ENCODE results near the gene EYA3. TPM values are rescaled to one million over a fixed set of nuclear protein-coding genes. Genes with fewer than 3 reads are reported as not detected.

Gene EYA3
- total and polyA plus RNA-seq, 2 of the 4 experiments (the other 2 are of a cell fraction): 9.1 to 17.6 TPM

GRCh38 chr1:27980216-27980845, 108.1 kb downstream of the EYA3 start:
- dilution Hi-C loops (cut with HindIII; ENCODE audit: low sequenced_read_pairs, unreplicated experiment): no loop called here
- Histone ChIP-seq H3K79me1 (ENCODE audit: low read depth in 1 of 2, low read length in 2 of 2) (no peaks in the 10 kb centered on the region), H3K18ac (ENCODE audit: low read depth, low read length) (no peak overlapping the region), H3K23ac (ENCODE audit: low read depth, low read length) (no peak overlapping the region), H3K9me1 (ENCODE audit: insufficient read depth, low read length) (no peaks in the 10 kb centered on the region), H3K27me3 (ENCODE audit: control insufficient read depth, insufficient read depth, low read length) (no peaks in the 10 kb centered on the region), H2BK120ac (ENCODE audit: low read depth, low read length) (no peak overlapping the region), H2AK5ac (ENCODE audit: low read depth, low read length) (no peak overlapping the region), H3K9ac (ENCODE audit: low read depth, low read length) (no peak overlapping the region), H3K56ac (ENCODE audit: extremely low read depth, insufficient read depth, low read length) (no peak overlapping the region), H2BK15ac (ENCODE audit: low read depth, low read length) (no peak overlapping the region), H4K5ac (ENCODE audit: low read depth, low read length) (no peak overlapping the region), H3K4ac (ENCODE audit: low read depth, low read length) (no peak overlapping the region), H2AK9ac (replicated peaks; ENCODE audit: low read depth, low read length, poor library complexity) (no peak overlapping the region), H3K9me3 (ENCODE audit: control insufficient read depth, insufficient read depth, low read length) (no peaks in the 10 kb centered on the region), H4K8ac (ENCODE audit: low read depth in 2 of 2, low read length in 2 of 2) (no peak overlapping the region), H2BK5ac (ENCODE audit: low read depth, low read length, poor library complexity, severe bottlenecking) (no peak overlapping the region), H4K91ac (ENCODE audit: insufficient read depth, low read depth, low read length) (no peak overlapping the region), H3K27ac (ENCODE audit: insufficient read depth, low read length) (no peak overlapping the region), H2BK20ac (ENCODE audit: low read depth, low read length) (no peak overlapping the region), H3K4me1 (ENCODE audit: control insufficient read depth, insufficient read depth, low read length) (peaks cover 2% of the 10 kb centered on the region), H3K36me3 (ENCODE audit: control insufficient read depth, insufficient read depth, low read length) (0 out of 2 replicates have a peak, but pooled peaks cover 3% of the 10 kb centered on the region), H4K20me1 (ENCODE audit: insufficient read depth, low read length) (no peaks in the 10 kb centered on the region), H3K4me3 (ENCODE audit: insufficient read depth, low read depth, low read length) (no peak overlapping the region), H3K4me2 (ENCODE audit: low read depth, low read length) (no peak overlapping the region), H3K14ac (replicated peaks; ENCODE audit: low read depth, low read length) (no peak overlapping the region), H2AFZ (replicated peaks; ENCODE audit: low read length, poor library complexity) (no peak overlapping the region)
- WGBS, 2 experiments (ENCODE audit: extremely low coverage in 2 of 2, insufficient read length in 1 of 2): no CpG with 5 or more reads among the region's 1 CpG
- in situ Hi-C loops (cut with MboI; ENCODE audit: low sequenced_read_pairs): loop anchor here (5.0 kb wide), 1 partner anchor 118 kb away; no protein-coding TSS in a partner anchor
- POLR2A ChIA-PET (ENCODE audit: unreplicated experiment): interaction anchor here (1.0 kb wide), 1 partner anchor 12 kb away, joined by 4 read pairs; no protein-coding TSS in a partner anchor
- peak; percentile 48 for ATAC-seq (ENCODE audit: low read depth)
- no peak for TF ChIP-seq MXI1 (IDR thresholded peaks at IDR 0.05; ENCODE audit: borderline replicate concordance, low read depth, low read length)
- no peak for TF ChIP-seq NFE2L2 (IDR thresholded peaks at IDR 0.05; ENCODE audit: low read depth, low read length)
- TF ChIP-seq FOS (IDR thresholded peaks at IDR 0.05; ENCODE audit: low read depth, low read length): no peak
- no peak for TF ChIP-seq BHLHE40 (IDR thresholded peaks at IDR 0.05; ENCODE audit: low read depth, low read length)
- no peak for TF ChIP-seq CEBPB (IDR thresholded peaks at IDR 0.05; ENCODE audit: low read depth, low read length)
- no peak for TF ChIP-seq CTCF (conservative IDR thresholded peaks at IDR 0.05; ENCODE audit: low read depth, low read length)
- no peak for TF ChIP-seq SMC3 (IDR thresholded peaks at IDR 0.05; ENCODE audit: low read depth, low read length)
- TF ChIP-seq CHD1 (IDR thresholded peaks at IDR 0.05; ENCODE audit: low read depth, low read length): no peak
- no peak for TF ChIP-seq MAFK (IDR thresholded peaks at IDR 0.05; ENCODE audit: low read depth, low read length)
- no peak for TF ChIP-seq MAZ (IDR thresholded peaks at IDR 0.05; ENCODE audit: borderline replicate concordance, low read depth, low read length)
- TF ChIP-seq POLR2A (IDR thresholded peaks at IDR 0.05; ENCODE audit: low read depth, low read length): no peak
- no peak for TF ChIP-seq RCOR1 (IDR thresholded peaks at IDR 0.05; ENCODE audit: insufficient replicate concordance, low read length)
- no peak for TF ChIP-seq ELK1 (IDR thresholded peaks at IDR 0.05; ENCODE audit: borderline replicate concordance, low read depth, low read length)
- TF ChIP-seq RFX5 (IDR thresholded peaks at IDR 0.05; ENCODE audit: low read depth, low read length): no peak
- no peak for TF ChIP-seq RAD21 (IDR thresholded peaks at IDR 0.05; ENCODE audit: low read length)
- TF ChIP-seq, protein P1, sequence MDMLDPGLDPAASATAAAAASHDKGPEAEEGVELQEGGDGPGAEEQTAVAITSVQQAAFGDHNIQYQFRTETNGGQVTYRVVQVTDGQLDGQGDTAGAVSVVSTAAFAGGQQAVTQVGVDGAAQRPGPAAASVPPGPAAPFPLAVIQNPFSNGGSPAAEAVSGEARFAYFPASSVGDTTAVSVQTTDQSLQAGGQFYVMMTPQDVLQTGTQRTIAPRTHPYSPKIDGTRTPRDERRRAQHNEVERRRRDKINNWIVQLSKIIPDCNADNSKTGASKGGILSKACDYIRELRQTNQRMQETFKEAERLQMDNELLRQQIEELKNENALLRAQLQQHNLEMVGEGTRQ (IDR thresholded peaks at IDR 0.05; ENCODE audit: low read depth, low read length): no peak
- DNase-seq: peak; percentile 36
- intact Hi-C loops (cut with micrococcal nuclease): no loop called here
- BruUV-seq (replicated peaks): no TSS peak
- CTCF ChIA-PET: interaction anchor here (1.1 to 1.2 kb wide), 4 partner anchors 10 to 123 kb away, joined by 3 to 6 read pairs (median 4); no protein-coding TSS in a partner anchor

Measured in IMR-90 (cell line).